Esophagus squamous epithelium (tissue), 5 donors: ENCODE data around the gene PLSCR2. TPM values are rescaled to one million over a fixed set of nuclear protein-coding genes. Genes with fewer than 3 reads are reported as not detected.
A peak's percentile ranks its signal among the peaks of the same experiment; 100 is the strongest.

ENCODE experiments used
- DNase-seq: peaks from one replicate; lab custom pipeline; 2025; lab: John Stamatoyannopoulos, UW
- H3K27ac ChIP-seq, 4 donors: fragments of 200-600 bp; sonication (generic); one replicate each; pipeline ENCODE4 v1.5.1; 2016 to 2019; ENCODE audit warnings: mild to moderate bottlenecking in 1 of 4
- H3K27me3 ChIP-seq, 4 donors: fragments of 200-600 bp; sonication (generic); 1 replicate in 3 of 4; 2 replicates in 1 of 4; pipeline versions ENCODE4 v1.5.1 to v1.6.0; 2017 to 2021; ENCODE audit warnings: antibody characterized with exemption in 1 of 4
- H3K36me3 ChIP-seq, 3 donors: fragments of 200-600 bp; sonication (generic); one replicate each; pipeline ENCODE4 v1.5.1; 2016 to 2019
- H3K4me1 ChIP-seq, 3 donors: fragments of 200-600 bp; sonication (generic); one replicate each; pipeline ENCODE4 v1.5.1; 2017 to 2019
- H3K4me3 ChIP-seq, 4 donors: fragments of 200-600 bp; sonication (generic); 1 replicate in 3 of 4; 2 replicates in 1 of 4; pipeline ENCODE4 v1.5.1; 2016 to 2019; ENCODE audit warnings: mild to moderate bottlenecking in 2 of 4, moderate library complexity in 1 of 4
- H3K9me3 ChIP-seq, 3 donors: fragments of 200-600 bp; sonication (generic); one replicate each; pipeline ENCODE4 v1.5.1; 2016 to 2019
- CTCF ChIP-seq, 6 experiments: fragments of 450-650 bp in 4 of 6; fragments of 200-600 bp in 2 of 6; sonication (generic) in 2 of 6; IDR thresholded peaks; one replicate each; pipeline ENCODE4 v1.5.1; 2016 to 2019; ENCODE audit warnings: antibody characterized with exemption in 6 of 6, mild to moderate bottlenecking in 4 of 6, moderate library complexity in 4 of 6
- POLR2A ChIP-seq, 4 donors: fragments of 450-650 bp; IDR thresholded peaks; one replicate each; pipeline ENCODE4 v1.6.1; 2017; ENCODE audit warnings: antibody characterized with exemption in 4 of 4, mild to moderate bottlenecking in 4 of 4, moderate library complexity in 3 of 4
- WGBS, 2 donors: methylation state at CpG; one replicate each; pipeline ENCODE4 v1.1.5; 2018; 5-methylcytosine and 5-hydroxymethylcytosine counted together
- intact Hi-C: fragments of 100-400 bp; cut with DNase I; formaldehyde crosslinking; loops from one replicate; pipeline ENCODE4 v1.15.0; 2022
- total RNA-seq, 4 donors: library from RNA; depleted of rRNA; stranded (reverse); fragments of >200 nt; gene quantifications; one replicate each; pipeline ENCODE4 v1.1.0, GENCODE V29; 2016
- donor health status: DM: yes; HTN: yes; CAD: no.

The PLSCR2 gene
- total RNA-seq, 4 donors from 2014 or later, result not detected

- no peak for DNase-seq
- no peak for TF ChIP-seq CTCF (IDR thresholded peaks at IDR 0.05)
- TF ChIP-seq POLR2A (IDR thresholded peaks at IDR 0.05), result no peak
- WGBS, 2 donors, result 84 to 94% methylated on average over 1 of the region's 1 CpG
- Histone ChIP-seq H3K36me3 (peaks cover 0 to 2% (median 0%) of the 10 kb centered on the region in 3 donors), H3K4me3 (no peak overlapping the region), H3K4me1 (peaks cover 0 to 48% (median 17%) of the 10 kb centered on the region in 3 donors), H3K9me3 (no peaks in the 10 kb centered on the region), H3K27ac (peak overlapping the region; percentile 37 to 75 (median 54)), H3K27me3 (no peaks in the 10 kb centered on the region)
- intact Hi-C loops, result no loop called here
Measured at GRCh38 chr3:146507331-146508120, 38.2 kb upstream of the PLSCR2 start.

DNA sequence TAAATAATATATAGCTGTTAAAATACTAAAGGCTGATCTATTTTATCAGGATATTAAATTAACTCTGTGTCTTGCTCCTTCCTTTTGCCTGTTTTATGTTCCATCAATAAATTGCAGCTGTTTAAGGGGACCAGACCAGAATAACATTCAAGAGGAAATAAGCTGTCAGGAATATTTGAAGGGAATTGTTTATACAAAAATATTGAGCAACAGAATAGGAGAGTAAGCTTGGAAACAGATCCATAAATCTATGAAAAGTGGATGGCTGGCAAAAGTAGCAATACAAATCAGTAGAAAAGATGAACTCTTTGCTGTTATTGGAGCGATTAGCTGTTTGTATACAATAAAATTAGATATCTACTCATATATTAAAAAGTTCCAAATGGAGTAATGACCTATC is 36.2 kb upstream of the PLSCR2 start:
- 89% methylated on average over 1 of the region's 1 CpG for WGBS, 2 donors

GRCh38 chr3:146504498-146505197 is 35.3 kb upstream of the PLSCR2 start:
- Histone ChIP-seq H3K27ac (peak overlapping the region in 3 of 4 donors; percentile 7 to 55 (median 46)), H3K4me1 (peaks cover 0 to 49% (median 17%) of the 10 kb centered on the region in 3 donors)
- DNase-seq, result no peak

More for the DNA sequence above, 36.2 kb upstream of the PLSCR2 start:
- H3K9me3 ChIP-seq, result no peaks in the 10 kb centered on the region
- H3K36me3 ChIP-seq, result no peaks in the 10 kb centered on the region
- peak overlapping the region in 1 of 4 donors; percentile 75 for H3K27ac ChIP-seq
- H3K4me3 ChIP-seq, result no peak overlapping the region
- TF ChIP-seq CTCF (IDR thresholded peaks at IDR 0.05), result no peak
- no peak for TF ChIP-seq POLR2A (IDR thresholded peaks at IDR 0.05)
- intact Hi-C loops, result no loop called here
- H3K4me1 ChIP-seq, result peaks cover 0 to 49% (median 17%) of the 10 kb centered on the region in 3 donors
- no peak for DNase-seq
- H3K27me3 ChIP-seq, result no peaks in the 10 kb centered on the region

GRCh38 chr3:146503461-146504202 is 34.3 kb upstream of the PLSCR2 start:
- intact Hi-C loops, result no loop called here
- H3K9me3 ChIP-seq, result no peaks in the 10 kb centered on the region
- TF ChIP-seq POLR2A (IDR thresholded peaks at IDR 0.05), result no peak
- TF ChIP-seq CTCF (IDR thresholded peaks at IDR 0.05), result no peak
- peak overlapping the region; percentile 46 to 55 (median 49) for H3K27ac ChIP-seq
- DNase-seq, result no peak
- H3K27me3 ChIP-seq, result no peaks in the 10 kb centered on the region
- peaks cover 0 to 49% (median 17%) of the 10 kb centered on the region in 3 donors for H3K4me1 ChIP-seq
- H3K4me3 ChIP-seq, result no peak overlapping the region
- 59 to 68% methylated on average over 10 to 12 of the region's 12 CpGs for WGBS, 2 donors
- H3K36me3 ChIP-seq, result no peaks in the 10 kb centered on the region

More at GRCh38 chr3:146504498-146505197, 35.3 kb upstream of the PLSCR2 start:
- WGBS, 2 donors, result 65 to 71% methylated on average over 3 of the region's 3 CpGs
- TF ChIP-seq POLR2A (IDR thresholded peaks at IDR 0.05) (no peak), CTCF (IDR thresholded peaks at IDR 0.05) (no peak)
- H3K9me3 ChIP-seq, result no peaks in the 10 kb centered on the region
- no peak overlapping the region for H3K4me3 ChIP-seq
- no peaks in the 10 kb centered on the region for H3K36me3 ChIP-seq
- intact Hi-C loops, result no loop called here
- no peaks in the 10 kb centered on the region for H3K27me3 ChIP-seq
